Kidney epithelial cell (primary cell): ENCODE measurements around the gene CDC20. TPM values are rescaled to one million over a fixed set of nuclear protein-coding genes. Genes with fewer than 3 reads are reported as not detected.

ENCODE experiments used
- DNase-seq: peaks from one replicate; pipeline ENCODE4 v3.0.0-alpha.2; 2010; ENCODE audit warnings: low read depth
- H3K27me3 ChIP-seq: 2 replicates; pipeline ENCODE4 v1.6.0; 2011; ENCODE audit warnings: low read length; ENCODE audit not compliant: control insufficient read depth, insufficient read depth
- H3K36me3 ChIP-seq: 2 replicates; pipeline ENCODE4 v1.5.1; 2011; ENCODE audit warnings: low read length; ENCODE audit not compliant: control insufficient read depth, insufficient read depth
- H3K4me3 ChIP-seq: 2 replicates; pipeline ENCODE4 v1.5.1; 2011; ENCODE audit warnings: low read depth, mild to moderate bottlenecking, control low read depth, low read length
- CTCF ChIP-seq: IDR thresholded peaks from 2 replicates; pipeline ENCODE4 v1.5.1; 2011; ENCODE audit warnings: mild to moderate bottlenecking, moderate library complexity, low read length, control low read depth, inconsistent platforms; ENCODE audit not compliant: insufficient read depth, poor library complexity, severe bottlenecking
- total RNA-seq: library from RNA; depleted of rRNA; stranded (reverse); fragments of >200 nt; gene quantifications from 2 replicates; pipeline ENCODE4 v1.2.3, GENCODE V29; 2015

The CDC20 gene
- total RNA-seq, 1 donor from 2014 or later, result 16.2 TPM

GRCh38 chr1:43382027-43382779, 23.4 kb downstream of the CDC20 start:
- DNase-seq, result no peak
- Histone ChIP-seq H3K27me3 (no peaks in the 10 kb centered on the region), H3K36me3 (peaks cover 3% of the 10 kb centered on the region), H3K4me3 (no peak overlapping the region)
- TF ChIP-seq CTCF, result no peak

- peak; percentile 12 for TF ChIP-seq CTCF
- DNase-seq, result no peak
- Histone ChIP-seq H3K36me3 (peaks cover 3% of the 10 kb centered on the region), H3K4me3 (no peak overlapping the region), H3K27me3 (no peaks in the 10 kb centered on the region)
Measured at GRCh38 chr1:43383449-43383848, 24.7 kb downstream of the CDC20 start.

GRCh38 chr1:43386676-43387075, 27.9 kb downstream of the CDC20 start:
- no peaks in the 10 kb centered on the region for H3K27me3 ChIP-seq

GRCh38 chr1:43387976-43388599, 29.3 kb downstream of the CDC20 start:
- TF ChIP-seq CTCF, result no peak
- no peak overlapping the region for H3K4me3 ChIP-seq
- H3K27me3 ChIP-seq, result no peaks in the 10 kb centered on the region
- DNase-seq, result no peak
- H3K36me3 ChIP-seq, result peaks cover 3% of the 10 kb centered on the region

More at GRCh38 chr1:43386676-43387075, 27.9 kb downstream of the CDC20 start:
- no peak for TF ChIP-seq CTCF
- no peak for DNase-seq
- H3K4me3 ChIP-seq, result no peak overlapping the region
- peaks cover 3% of the 10 kb centered on the region for H3K36me3 ChIP-seq

- no peak for DNase-seq
- no peak for TF ChIP-seq CTCF
- peaks cover 3% of the 10 kb centered on the region for H3K36me3 ChIP-seq
- peak overlapping the region; percentile 81 for H3K4me3 ChIP-seq
- no peaks in the 10 kb centered on the region for H3K27me3 ChIP-seq
Measured at GRCh38 chr1:43388613-43389012, 29.8 kb downstream of the CDC20 start.
